CD4-positive, alpha-beta T cell (primary cell): ENCODE data around the gene MT4. TPM values are rescaled to one million over a fixed set of nuclear protein-coding genes. Genes with fewer than 3 reads are reported as not detected.

Source experiments
- ATAC-seq: fragments of 200-7000 bp; cut with Tn5 transposase; one replicate; pipeline ENCODE4 v1.10.0; 2022; ENCODE audit warnings: mild to moderate bottlenecking; ENCODE audit not compliant: poor library complexity
- CTCF ChIA-PET: fragments of 350-600 bp; sonication (Branson Sonifier 250); formaldehyde crosslinking; loops from one replicate; lab custom pipeline; 2021; ENCODE audit warnings: antibody characterized with exemption, inconsistent platforms; lab: Charles Lee
- POLR2A ChIA-PET: fragments of 350-600 bp; sonication (Branson Sonifier 250); formaldehyde crosslinking; loops from one replicate; lab custom pipeline; 2021; ENCODE audit warnings: antibody characterized with exemption, inconsistent platforms; lab: Charles Lee
- DNase-seq, 14 experiments: peaks; one replicate each; pipeline ENCODE4 v3.0.0-alpha.2; 2013 to 2020; ENCODE audit warnings: mixed read lengths in 2 of 14
- H3K27ac ChIP-seq, 2 donors: one replicate each; pipeline versions ENCODE4 v1.5.1 to v1.7.0; 2013; ENCODE audit warnings: low read length in 2 of 2, low read depth in 1 of 2, mild to moderate bottlenecking in 1 of 2
- H3K27me3 ChIP-seq, 2 experiments: 1 replicate in 1 of 2; 2 replicates in 1 of 2; pipeline versions ENCODE4 v1.6.1 to v1.7.0; 2013; ENCODE audit warnings: low read length in 2 of 2, control low read depth in 1 of 2, mild to moderate bottlenecking in 1 of 2, moderate library complexity in 1 of 2; ENCODE audit not compliant: insufficient read depth in 2 of 2, control insufficient read depth in 1 of 2
- H3K36me3 ChIP-seq: one replicate; pipeline ENCODE4 v1.6.1; 2013; ENCODE audit warnings: low read length, control low read depth; ENCODE audit not compliant: insufficient read depth
- H3K4me1 ChIP-seq: one replicate; pipeline ENCODE4 v1.6.1; 2013; ENCODE audit warnings: low read length, control low read depth; ENCODE audit not compliant: insufficient read depth
- H3K4me3 ChIP-seq: one replicate; pipeline ENCODE4 v1.5.1; 2013; ENCODE audit warnings: mild to moderate bottlenecking, low read length, moderate library complexity
- H3K9me3 ChIP-seq, 2 experiments: 1 replicate in 1 of 2; 2 replicates in 1 of 2; pipeline versions ENCODE4 v1.6.1 to v1.7.0; 2013; ENCODE audit warnings: low read length in 2 of 2, mild to moderate bottlenecking in 2 of 2, control low read depth in 1 of 2, moderate library complexity in 1 of 2; ENCODE audit not compliant: control insufficient read depth in 1 of 2, insufficient read depth in 1 of 2
- H3K27ac Mint-ChIP-seq: one replicate; pipeline ENCODE4 v1.8.0; 2020; ENCODE audit warnings: mixed read lengths
- H3K27me3 Mint-ChIP-seq: one replicate; pipeline ENCODE4 v1.8.0; 2021; ENCODE audit warnings: mixed read lengths
- H3K36me3 Mint-ChIP-seq: one replicate; pipeline ENCODE4 v1.8.0; 2021; ENCODE audit warnings: low read depth, mixed read lengths
- H3K4me1 Mint-ChIP-seq: one replicate; pipeline ENCODE4 v1.8.0; 2021; ENCODE audit warnings: low read depth, mixed read lengths
- H3K4me3 Mint-ChIP-seq: one replicate; pipeline ENCODE4 v1.8.0; 2020; ENCODE audit warnings: mild to moderate bottlenecking, mixed read lengths
- H3K9me3 Mint-ChIP-seq: one replicate; pipeline ENCODE4 v1.8.0; 2020; ENCODE audit warnings: mixed read lengths
- intact Hi-C, 2 experiments: fragments of 100-400 bp; cut with DNase I in 1 of 2; cut with micrococcal nuclease in 1 of 2; formaldehyde crosslinking; loops; one replicate each; pipeline versions ENCODE4 v1.15.1 to v1.9.0; 2023 to 2025; cut with DNase I, micrococcal nuclease
- total RNA-seq, 174 experiments: library from RNA in 2 of 174; stranded (reverse) in 2 of 174; gene quantifications; one replicate each; pipeline ENCODE4 v1.2.3 and lab custom pipeline; 2021 to 2026
- TF ChIP-seq, protein P1 (sequence below): fragments of 200-600 bp; IDR thresholded peaks from one replicate; pipeline ENCODE4 v1.8.0; 2022; ENCODE audit warnings: antibody characterized with exemption, mild to moderate bottlenecking

MT4 gene
- total RNA-seq, 2 experiments from 2014 or later = not detected

DNA sequence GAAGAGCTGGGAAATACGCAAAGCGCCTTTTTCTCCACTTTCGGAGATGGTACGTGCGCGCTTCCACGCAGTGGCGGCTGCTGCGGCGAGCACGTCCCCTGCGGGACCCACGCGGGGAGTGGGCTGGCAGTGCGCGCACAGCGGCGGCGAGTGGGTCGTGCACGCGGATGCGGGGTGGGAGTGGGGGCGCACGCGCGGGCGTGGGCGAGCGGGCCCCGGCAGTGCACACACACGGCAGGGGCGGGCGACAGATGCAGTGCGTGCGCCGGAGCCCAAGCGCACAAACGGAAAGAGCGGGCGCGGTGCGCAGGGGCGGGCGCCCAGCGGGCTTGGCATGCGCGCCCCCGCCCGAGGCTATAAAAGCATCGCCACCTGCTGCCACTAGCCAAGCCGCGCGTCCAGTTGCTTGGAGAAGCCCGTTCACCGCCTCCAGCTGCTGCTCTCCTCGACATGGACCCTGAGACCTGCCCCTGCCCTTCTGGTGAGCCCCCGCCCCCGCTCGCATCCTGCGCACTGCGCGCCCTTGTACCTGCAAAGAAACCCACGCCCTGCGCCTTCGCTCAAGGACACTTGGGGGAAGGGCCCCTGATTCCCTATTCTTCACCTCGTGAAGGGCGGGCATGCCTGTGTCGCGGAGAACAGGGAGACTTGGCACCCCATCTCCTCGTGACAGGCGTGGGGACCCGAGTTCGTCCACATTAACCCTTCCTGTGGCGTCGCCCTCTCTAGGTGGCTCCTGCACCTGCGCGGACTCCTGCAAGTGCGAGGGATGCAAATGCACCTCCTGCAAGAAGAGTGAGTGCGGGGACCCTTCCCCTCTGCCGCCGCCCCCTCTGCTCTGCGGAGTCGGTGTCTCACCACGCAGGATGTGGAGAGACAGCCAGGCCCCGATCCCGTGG lies 24.5 kb downstream of the MT4 start, which contains the start of gene MT3:
MT3 (plus strand) TSS at position 388 of the 899 bp plus-strand sequence; CDS start at position 451, 63 bp downstream.
- Mint-ChIP-seq H3K36me3 (no peaks in the 10 kb centered on the region), H3K9me3 (no peaks in the 10 kb centered on the region), H3K4me3 (peak within 1 kb of the TSS; percentile 80), H3K27ac (no peak within 1 kb of the TSS), H3K4me1 (peaks cover 9% of the 10 kb centered on the region), H3K27me3 (peaks cover 41% of the 10 kb centered on the region)
- Histone ChIP-seq H3K9me3 (no peaks in the 10 kb centered on the region), H3K27me3 (peaks cover 17 to 18% of the 10 kb centered on the region in 2 experiments), H3K4me1 (peaks cover 12% of the 10 kb centered on the region), H3K36me3 (no peaks in the 10 kb centered on the region), H3K27ac (no peak within 1 kb of the TSS), H3K4me3 (peak within 1 kb of the TSS; percentile 50)
- TF ChIP-seq, protein P1, sequence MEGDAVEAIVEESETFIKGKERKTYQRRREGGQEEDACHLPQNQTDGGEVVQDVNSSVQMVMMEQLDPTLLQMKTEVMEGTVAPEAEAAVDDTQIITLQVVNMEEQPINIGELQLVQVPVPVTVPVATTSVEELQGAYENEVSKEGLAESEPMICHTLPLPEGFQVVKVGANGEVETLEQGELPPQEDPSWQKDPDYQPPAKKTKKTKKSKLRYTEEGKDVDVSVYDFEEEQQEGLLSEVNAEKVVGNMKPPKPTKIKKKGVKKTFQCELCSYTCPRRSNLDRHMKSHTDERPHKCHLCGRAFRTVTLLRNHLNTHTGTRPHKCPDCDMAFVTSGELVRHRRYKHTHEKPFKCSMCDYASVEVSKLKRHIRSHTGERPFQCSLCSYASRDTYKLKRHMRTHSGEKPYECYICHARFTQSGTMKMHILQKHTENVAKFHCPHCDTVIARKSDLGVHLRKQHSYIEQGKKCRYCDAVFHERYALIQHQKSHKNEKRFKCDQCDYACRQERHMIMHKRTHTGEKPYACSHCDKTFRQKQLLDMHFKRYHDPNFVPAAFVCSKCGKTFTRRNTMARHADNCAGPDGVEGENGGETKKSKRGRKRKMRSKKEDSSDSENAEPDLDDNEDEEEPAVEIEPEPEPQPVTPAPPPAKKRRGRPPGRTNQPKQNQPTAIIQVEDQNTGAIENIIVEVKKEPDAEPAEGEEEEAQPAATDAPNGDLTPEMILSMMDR = no peak
- ChIA-PET CTCF (no interaction called here), POLR2A (no interaction called here)
- DNase-seq (peak in 5 of 14 experiments; percentile 10 to 61 (median 41)), ATAC-seq (peak; percentile 76)
- intact Hi-C loops = no loop called here

DNA sequence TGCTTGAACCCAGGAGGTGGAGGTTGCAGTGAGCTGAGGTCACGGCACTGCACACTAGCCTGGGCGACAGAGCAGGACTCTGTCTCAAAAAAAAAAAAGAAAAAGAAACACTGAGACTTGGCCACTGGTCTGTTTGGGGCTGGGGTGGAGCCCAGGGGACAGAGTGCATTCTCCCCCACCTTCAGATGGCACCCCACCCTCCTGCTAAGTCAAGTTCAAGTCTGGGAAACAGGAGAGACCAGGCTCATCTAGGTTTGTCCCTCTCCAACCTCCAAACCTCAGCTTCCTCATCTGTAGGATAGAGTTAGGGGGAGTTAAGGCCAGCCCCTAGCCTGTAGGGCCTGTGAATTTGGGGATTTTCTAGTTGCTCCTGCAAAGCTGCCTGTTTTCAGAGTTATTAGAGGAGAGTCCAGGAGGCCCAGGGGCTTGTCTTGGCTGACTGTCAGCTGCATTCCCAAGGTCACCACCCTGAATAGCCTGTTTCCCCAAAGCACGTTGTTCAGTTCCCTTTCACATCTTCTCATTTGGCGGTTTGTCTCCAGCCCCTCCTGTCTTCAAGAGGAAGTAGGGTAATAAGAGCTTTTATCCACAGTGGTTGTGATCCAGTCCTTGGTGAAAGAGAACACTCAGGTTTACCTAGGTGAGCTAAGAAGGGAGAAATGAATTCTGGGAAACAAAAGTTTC lies 26.6 kb downstream of the MT4 start:
- Mint-ChIP-seq H3K27ac (no peak overlapping the region), H3K9me3 (no peaks in the 10 kb centered on the region), H3K4me3 (no peak overlapping the region), H3K4me1 (peaks cover 9% of the 10 kb centered on the region), H3K36me3 (no peaks in the 10 kb centered on the region), H3K27me3 (peaks cover 26% of the 10 kb centered on the region)
- ATAC-seq = no peak
- DNase-seq = no peak
- Histone ChIP-seq H3K27me3 (peaks cover 17 to 18% of the 10 kb centered on the region in 2 experiments), H3K9me3 (no peaks in the 10 kb centered on the region), H3K4me3 (no peak overlapping the region), H3K36me3 (no peaks in the 10 kb centered on the region), H3K27ac (no peak overlapping the region), H3K4me1 (peaks cover 12% of the 10 kb centered on the region)
- TF ChIP-seq, protein P1 = no peak
- intact Hi-C loops = no loop called here
- CTCF ChIA-PET = no interaction called here
- POLR2A ChIA-PET = interaction anchor here (0.9 to 1.2 kb wide), 2 partner anchors 17 to 110 kb away, joined by 3 to 4 read pairs; partner anchors contain the start of gene MT2A

DNA sequence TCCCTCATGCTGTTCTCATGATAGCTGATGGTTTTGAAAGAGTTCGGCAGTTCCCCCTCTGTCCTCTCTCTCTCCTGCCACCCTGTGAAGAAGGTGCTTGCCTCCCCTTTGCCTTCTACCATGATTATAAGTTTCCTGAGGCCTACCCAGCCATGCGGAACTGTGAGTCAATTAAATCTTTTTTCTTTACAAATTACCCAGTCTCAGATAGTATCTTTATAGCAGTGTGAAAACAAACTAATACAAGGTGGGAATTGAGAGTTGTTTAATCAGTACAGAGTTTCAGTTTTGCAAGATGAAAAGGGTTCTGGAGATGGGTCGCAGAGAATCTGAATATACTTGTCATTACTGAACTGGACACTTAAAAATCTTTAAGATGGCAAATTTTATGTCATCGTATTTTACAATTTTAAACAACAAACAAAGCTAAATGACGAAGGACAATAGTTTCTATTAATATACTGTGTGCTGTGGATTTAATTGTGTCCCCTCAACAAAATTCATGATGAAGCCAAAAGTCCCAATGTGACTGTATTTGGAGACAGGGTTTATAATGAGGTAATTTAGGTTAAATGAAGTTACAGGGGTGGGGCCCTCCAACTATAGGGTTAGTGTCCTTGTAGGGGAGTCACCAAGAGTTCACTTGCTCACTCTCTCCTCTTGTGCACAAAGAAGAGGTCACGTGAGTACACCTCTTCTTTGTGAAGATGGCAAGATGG lies 28.9 kb downstream of the MT4 start:
- H3K27me3 Mint-ChIP-seq = peaks cover 23% of the 10 kb centered on the region
- no peaks in the 10 kb centered on the region for H3K36me3 Mint-ChIP-seq
- intact Hi-C loops = no loop called here
- TF ChIP-seq, protein P1 = no peak
- no peak overlapping the region for H3K4me3 Mint-ChIP-seq
- no peaks in the 10 kb centered on the region for H3K9me3 ChIP-seq
- ChIA-PET CTCF (no interaction called here), POLR2A (no interaction called here)
- no peak overlapping the region for H3K27ac ChIP-seq
- H3K9me3 Mint-ChIP-seq = no peaks in the 10 kb centered on the region
- no peak overlapping the region for H3K27ac Mint-ChIP-seq
- peaks cover 15 to 17% of the 10 kb centered on the region in 2 experiments for H3K27me3 ChIP-seq
- ATAC-seq (no peak), DNase-seq (no peak)
- no peaks in the 10 kb centered on the region for H3K36me3 ChIP-seq
- H3K4me1 ChIP-seq = peaks cover 12% of the 10 kb centered on the region
- peaks cover 9% of the 10 kb centered on the region for H3K4me1 Mint-ChIP-seq
- no peak overlapping the region for H3K4me3 ChIP-seq
